GM21576 (cell line): ENCODE data around the gene PLA2G2D.

ENCODE experiments used
- ATAC-seq: cut with Tn5 transposase; IDR thresholded peaks from one replicate; pipeline ENCODE4 v1.9.1; 2021; ENCODE audit warnings: mild to moderate bottlenecking, moderate library complexity; ENCODE audit not compliant: unreplicated experiment

PLA2G2D gene

DNA sequence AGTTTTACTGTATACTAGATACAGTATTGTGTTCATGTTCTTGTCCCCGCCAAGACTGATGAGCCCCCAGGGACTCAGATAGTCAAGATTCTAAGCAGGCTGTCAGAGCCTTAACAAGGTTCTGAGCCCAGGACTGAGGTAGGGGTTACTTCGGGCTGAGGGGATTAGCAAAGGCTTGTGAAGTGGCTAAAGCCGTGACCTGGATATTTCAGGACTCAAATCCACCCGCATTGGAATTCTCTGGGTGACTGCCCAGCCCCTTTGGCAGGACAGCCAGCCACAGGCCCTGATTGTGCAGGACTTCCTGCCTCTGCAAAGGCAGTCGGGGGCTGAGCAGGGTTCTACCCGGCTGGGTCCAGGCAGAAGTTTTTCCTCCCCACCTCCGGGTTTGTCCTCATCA, 49.5 kb downstream of the PLA2G2D start, which contains the start of gene PLA2G5:
TSS of gene PLA2G5 (plus strand) at position 321 of the 400 bp plus-strand sequence. CDS start 14,637 bp downstream, outside the sequence.
- ATAC-seq = no peak

DNA sequence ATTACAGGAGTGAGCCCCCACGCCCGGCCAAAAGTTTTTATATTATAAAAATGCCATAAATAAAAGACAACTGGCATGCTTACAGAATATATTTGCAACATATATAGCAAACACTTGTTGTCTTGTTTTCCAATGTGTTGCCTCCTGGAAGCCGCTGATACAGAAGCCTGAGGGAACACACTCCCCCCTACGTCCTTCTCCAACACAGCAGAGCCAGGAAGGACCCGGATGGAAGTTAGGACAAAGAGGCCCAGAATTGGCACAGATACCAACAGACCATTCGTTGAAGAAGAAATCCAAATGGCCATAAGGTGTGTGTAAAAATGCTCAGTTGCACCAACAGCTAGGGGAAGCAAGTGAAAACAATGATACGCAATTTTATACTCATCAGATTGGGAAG, 50.6 kb downstream of the PLA2G2D start:
- ATAC-seq = no peak

DNA sequence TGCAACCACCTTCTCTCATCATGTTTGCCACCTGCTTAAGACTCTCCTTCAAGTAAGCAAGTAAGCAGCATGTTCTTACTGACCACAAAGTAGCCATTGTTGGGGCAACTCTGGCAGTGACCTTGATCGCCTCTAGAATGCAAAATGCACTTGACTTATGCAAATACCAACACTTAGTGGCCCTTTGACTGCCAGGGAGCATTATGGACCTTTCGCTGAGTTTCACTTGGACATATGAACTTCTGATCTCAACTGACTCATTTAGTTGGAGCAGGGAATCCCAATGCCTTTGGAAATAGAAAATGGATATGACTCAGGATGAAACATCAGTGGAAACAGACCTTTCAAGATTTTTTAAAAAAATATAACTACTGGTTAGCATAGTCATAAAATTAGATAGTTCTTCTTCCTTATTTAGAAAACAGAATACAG, 55.5 kb downstream of the PLA2G2D start:
- ATAC-seq = no peak
